Osteoblast (primary cell): ENCODE measurements around the gene PACS2. TPM values are rescaled to one million over a fixed set of nuclear protein-coding genes. Genes with fewer than 3 reads are reported as not detected.
A peak's percentile ranks its signal among the peaks of the same experiment; 100 is the strongest.

Experiments used
- DNase-seq: peaks from one replicate; pipeline ENCODE4 v3.0.0; 2011; ENCODE audit warnings: low spot score, mixed read lengths; ENCODE audit not compliant: insufficient read length; ENCODE audit errors: missing footprints
- H2AFZ ChIP-seq: 2 replicates; pipeline ENCODE4 v1.6.0; 2011; ENCODE audit warnings: mild to moderate bottlenecking, low read length
- H3K27ac ChIP-seq: 2 replicates; pipeline ENCODE4 v1.5.1; 2011; ENCODE audit warnings: mild to moderate bottlenecking, low read depth, low read length, moderate library complexity
- H3K27me3 ChIP-seq: 2 replicates; pipeline ENCODE4 v1.6.0; 2012; ENCODE audit warnings: mild to moderate bottlenecking, control low read depth, inconsistent platforms, low read length, moderate library complexity; ENCODE audit not compliant: insufficient read depth
- H3K36me3 ChIP-seq: 2 replicates; pipeline ENCODE4 v1.5.1; 2011; ENCODE audit warnings: mild to moderate bottlenecking, low read length, control low read depth, moderate library complexity; ENCODE audit not compliant: insufficient read depth
- H3K4me1 ChIP-seq: 2 replicates; pipeline ENCODE4 v1.5.1; 2011; ENCODE audit warnings: mild to moderate bottlenecking, low read length, control low read depth, moderate library complexity; ENCODE audit not compliant: insufficient read depth
- H3K4me2 ChIP-seq: 2 replicates; pipeline ENCODE4 v1.6.0; 2011; ENCODE audit warnings: mild to moderate bottlenecking, low read length; ENCODE audit not compliant: insufficient read depth
- H3K4me3 ChIP-seq: fragments of 200-600 bp; sonication (generic); 3 replicates; pipeline ENCODE4 v1.5.1; 2012; ENCODE audit warnings: mild to moderate bottlenecking, low read length, inconsistent platforms; ENCODE audit not compliant: insufficient read depth
- H3K79me2 ChIP-seq: 2 replicates; pipeline ENCODE4 v1.6.0; 2012; ENCODE audit warnings: mild to moderate bottlenecking, low read length, control low read depth, inconsistent platforms; ENCODE audit not compliant: insufficient read depth
- H3K9me3 ChIP-seq: 2 replicates; pipeline ENCODE4 v1.5.1; 2011; ENCODE audit warnings: low read depth, low read length, control low read depth
- H4K20me1 ChIP-seq: 2 replicates; pipeline ENCODE4 v1.6.0; 2012; ENCODE audit warnings: mild to moderate bottlenecking, low read length, control low read depth; ENCODE audit not compliant: insufficient read depth
- total RNA-seq: library from RNA; depleted of rRNA; stranded (reverse); fragments of >200 nt; gene quantifications from 2 replicates; pipeline ENCODE4 v1.2.3, GENCODE V29; 2012
- TF ChIP-seq, protein P1 (sequence below): IDR thresholded peaks from 2 replicates; pipeline ENCODE4 v1.5.1; 2011; ENCODE audit warnings: mild to moderate bottlenecking, low read depth, low read length, moderate library complexity; ENCODE audit errors: extremely low read depth

PACS2 gene
- total RNA-seq, 1 donor = 81.1 TPM

DNA sequence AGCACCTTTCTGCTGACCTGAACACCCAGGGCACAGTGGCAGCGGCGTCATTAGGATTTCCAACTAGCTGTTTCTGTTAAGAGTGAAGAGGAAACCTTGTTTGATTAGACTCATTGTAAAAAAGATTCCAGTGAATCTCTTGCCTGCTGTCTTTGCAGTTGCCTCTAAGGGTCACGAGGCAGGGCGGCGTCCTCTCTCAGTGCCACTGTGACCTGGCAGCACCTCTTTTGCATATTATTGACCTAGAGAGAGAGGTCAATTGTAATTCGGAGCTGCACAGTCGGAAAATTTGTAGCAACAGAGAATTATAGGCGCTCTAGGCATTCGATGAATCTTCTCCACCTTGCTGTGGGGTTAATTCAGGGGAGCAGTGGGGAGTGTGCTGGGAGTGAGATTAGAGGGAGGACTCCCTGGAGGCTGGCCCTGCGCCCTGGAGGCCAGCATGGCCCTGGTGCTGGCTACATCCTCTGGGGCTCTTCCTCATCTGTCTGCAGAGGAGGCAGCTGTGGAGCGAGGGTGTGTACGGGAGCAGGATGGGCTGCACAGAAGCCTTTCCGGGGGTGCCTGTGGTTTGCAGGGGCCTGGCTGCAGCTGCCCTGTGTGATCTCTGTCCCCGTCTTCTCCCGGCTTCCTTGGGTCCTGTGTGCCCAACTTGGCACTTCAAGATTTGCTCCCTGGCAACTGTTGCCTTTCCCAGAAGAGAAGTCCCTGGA, 14.3 kb downstream of the PACS2 start:
- peaks cover 26% of the 10 kb centered on the region for H4K20me1 ChIP-seq
- no peaks in the 10 kb centered on the region for H3K36me3 ChIP-seq
- H3K27me3 ChIP-seq = no peaks in the 10 kb centered on the region
- H3K4me3 ChIP-seq = no peak overlapping the region
- no peak overlapping the region for H2AFZ ChIP-seq
- H3K79me2 ChIP-seq = peaks cover 96% of the 10 kb centered on the region
- TF ChIP-seq, protein P1, sequence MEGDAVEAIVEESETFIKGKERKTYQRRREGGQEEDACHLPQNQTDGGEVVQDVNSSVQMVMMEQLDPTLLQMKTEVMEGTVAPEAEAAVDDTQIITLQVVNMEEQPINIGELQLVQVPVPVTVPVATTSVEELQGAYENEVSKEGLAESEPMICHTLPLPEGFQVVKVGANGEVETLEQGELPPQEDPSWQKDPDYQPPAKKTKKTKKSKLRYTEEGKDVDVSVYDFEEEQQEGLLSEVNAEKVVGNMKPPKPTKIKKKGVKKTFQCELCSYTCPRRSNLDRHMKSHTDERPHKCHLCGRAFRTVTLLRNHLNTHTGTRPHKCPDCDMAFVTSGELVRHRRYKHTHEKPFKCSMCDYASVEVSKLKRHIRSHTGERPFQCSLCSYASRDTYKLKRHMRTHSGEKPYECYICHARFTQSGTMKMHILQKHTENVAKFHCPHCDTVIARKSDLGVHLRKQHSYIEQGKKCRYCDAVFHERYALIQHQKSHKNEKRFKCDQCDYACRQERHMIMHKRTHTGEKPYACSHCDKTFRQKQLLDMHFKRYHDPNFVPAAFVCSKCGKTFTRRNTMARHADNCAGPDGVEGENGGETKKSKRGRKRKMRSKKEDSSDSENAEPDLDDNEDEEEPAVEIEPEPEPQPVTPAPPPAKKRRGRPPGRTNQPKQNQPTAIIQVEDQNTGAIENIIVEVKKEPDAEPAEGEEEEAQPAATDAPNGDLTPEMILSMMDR = no peak
- no peaks in the 10 kb centered on the region for H3K9me3 ChIP-seq
- H3K4me2 ChIP-seq = no peak overlapping the region
- peak; percentile 68 for DNase-seq
- H3K4me1 ChIP-seq = peaks cover 9% of the 10 kb centered on the region
- H3K27ac ChIP-seq = no peak overlapping the region

DNA sequence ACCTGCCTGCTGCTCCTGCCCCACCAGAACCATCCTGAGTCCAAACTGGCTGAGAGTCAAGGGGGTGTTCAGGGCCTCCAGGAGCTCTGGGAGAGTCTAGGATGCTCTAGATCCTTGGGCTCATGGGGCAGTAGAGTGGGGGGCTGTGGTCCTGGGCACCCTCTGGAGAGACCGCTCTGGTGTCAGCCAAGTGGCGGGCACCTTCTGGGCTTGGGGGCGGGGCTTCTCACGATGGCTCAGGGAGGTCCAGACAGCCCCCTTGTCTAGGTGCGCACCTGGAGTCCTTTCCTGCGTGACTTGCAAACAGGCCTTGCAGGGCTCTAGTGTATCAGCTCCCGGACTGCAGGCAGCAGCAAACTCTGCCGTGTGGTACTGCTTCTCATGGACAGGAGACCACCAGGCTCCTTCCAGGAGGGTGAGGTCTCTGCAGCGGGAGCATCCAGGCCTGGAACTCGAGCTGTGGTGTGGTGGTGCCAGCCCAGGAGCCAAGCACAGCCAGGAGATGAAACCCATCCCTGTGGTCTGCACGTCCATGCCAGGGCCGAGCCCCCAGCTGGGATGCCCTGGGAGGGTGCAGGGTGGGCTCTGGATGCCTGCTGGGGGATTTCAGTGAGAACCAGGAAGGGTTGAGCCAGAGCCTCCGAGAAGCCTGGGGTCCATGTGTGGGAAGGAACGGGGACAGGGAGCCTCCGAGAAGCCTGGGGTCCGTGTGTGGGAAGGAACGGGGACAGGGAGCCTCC, 15.0 kb downstream of the PACS2 start:
- peak overlapping the region; percentile 8 for H3K27ac ChIP-seq
- no peak overlapping the region for H3K4me2 ChIP-seq
- H3K4me1 ChIP-seq = peaks cover 9% of the 10 kb centered on the region
- peaks cover 24% of the 10 kb centered on the region for H4K20me1 ChIP-seq
- no peaks in the 10 kb centered on the region for H3K27me3 ChIP-seq
- TF ChIP-seq, protein P1 = no peak
- H3K9me3 ChIP-seq = no peaks in the 10 kb centered on the region
- H3K36me3 ChIP-seq = no peaks in the 10 kb centered on the region
- DNase-seq = peak; percentile 71
- peaks cover 96% of the 10 kb centered on the region for H3K79me2 ChIP-seq
- H2AFZ ChIP-seq = no peak overlapping the region
- no peak overlapping the region for H3K4me3 ChIP-seq

DNA sequence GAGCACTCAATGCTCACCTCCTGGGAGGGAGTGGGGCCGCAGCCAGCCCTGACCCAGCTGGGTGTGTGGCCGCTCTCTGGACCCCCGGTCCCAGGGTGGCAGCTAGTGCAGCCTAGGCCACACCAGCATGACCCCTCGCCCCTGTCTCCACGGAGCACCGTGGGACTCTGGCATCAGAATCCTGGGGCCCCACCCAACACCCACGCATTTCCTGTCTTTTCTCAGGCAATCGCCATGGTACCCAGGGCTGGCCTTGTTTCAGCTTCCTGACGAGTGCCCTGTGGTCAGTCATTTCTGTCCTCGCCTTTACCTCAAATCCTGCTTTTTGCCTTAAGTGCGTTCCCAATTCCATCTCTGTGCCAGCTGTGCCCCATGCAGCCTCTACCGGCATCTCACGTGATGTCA, 15.9 kb downstream of the PACS2 start:
- DNase-seq = peak; percentile 98
- TF ChIP-seq, protein P1 = no peak
- Histone ChIP-seq H3K4me3 (peak overlapping the region; percentile 18), H3K36me3 (no peaks in the 10 kb centered on the region), H3K4me2 (peak overlapping the region; percentile 67), H3K79me2 (peaks cover 96% of the 10 kb centered on the region), H3K4me1 (peaks cover 9% of the 10 kb centered on the region), H3K27ac (peak overlapping the region; percentile 75), H4K20me1 (peaks cover 18% of the 10 kb centered on the region), H3K27me3 (no peaks in the 10 kb centered on the region), H2AFZ (peak overlapping the region; percentile 66), H3K9me3 (no peaks in the 10 kb centered on the region)
